HepG2 (cell line): Measurements from ENCODE around the gene ROBO2. TPM values are rescaled to one million over a fixed set of nuclear protein-coding genes. Genes with fewer than 3 reads are reported as not detected.

ENCODE experiments used
- ATAC-seq: fragments of 200-7000 bp; cut with Tn5 transposase; 3 replicates; pipeline ENCODE4 v1.9.1; 2020; ENCODE audit warnings: mild to moderate bottlenecking, moderate library complexity
- BruUV-seq: library from RNA; stranded (reverse); fragments of 400-500 nt; replicated peaks from 2 replicates; lab custom pipeline; 2021; lab: Mats Ljungman, UMichigan
- CTCF ChIA-PET: fragments of 300-600 bp; formaldehyde crosslinking; extraction: SDS; loops from one replicate; lab custom pipeline; 2021; ENCODE audit warnings: low total read pairs, inconsistent platforms, low intra/inter-chr PET ratio; lab: Yijun Ruan, JAX
- POLR2A ChIA-PET: fragments of 350-600 bp; sonication (Branson Sonifier 250); formaldehyde crosslinking; loops from one replicate; lab custom pipeline; 2020; ENCODE audit warnings: antibody characterized with exemption, inconsistent platforms; lab: Yijun Ruan, JAX
- DNase-seq: peaks from one replicate; pipeline ENCODE4 v3.0.0-alpha.2; 2015; ENCODE audit warnings: low spot score
- FAIRE-seq: peaks from 3 replicates; lab custom pipeline; 2011; peaks lifted over from hg19 to GRCh38; lab: Jason Lieb, UNC
- H2AFZ ChIP-seq: one replicate; pipeline ENCODE4 v1.6.1; 2011; ENCODE audit warnings: low read length, inconsistent platforms
- H3K27ac ChIP-seq: fragments of 300-600 bp; 3 replicates; pipeline ENCODE4 v1.8.0; 2011; ENCODE audit warnings: mixed run types, mild to moderate bottlenecking, mixed read lengths, low read length, inconsistent platforms; ENCODE audit not compliant: insufficient read depth; ENCODE audit errors: extremely low read length
- H3K27me3 ChIP-seq, 2 experiments: fragments of 200-600 bp in 1 of 2; 2 replicates in 1 of 2; 3 replicates in 1 of 2; pipeline versions ENCODE4 v1.6.0 to v1.8.0; 2011; ENCODE audit warnings: low read length in 2 of 2, mild to moderate bottlenecking in 2 of 2, moderate library complexity in 2 of 2, inconsistent platforms in 1 of 2; ENCODE audit not compliant: insufficient read depth in 2 of 2, control insufficient read depth in 1 of 2
- H3K36me3 ChIP-seq, 2 experiments: fragments of 200-600 bp in 1 of 2; replicated peaks in 1 of 2; 2 replicates in 1 of 2; 3 replicates in 1 of 2; pipeline versions ENCODE4 v1.5.1 to v1.8.0; 2011; ENCODE audit warnings: low read length in 2 of 2, inconsistent platforms in 1 of 2; ENCODE audit not compliant: insufficient read depth in 2 of 2, control insufficient read depth in 1 of 2
- H3K4me1 ChIP-seq: 2 replicates; pipeline ENCODE4 v1.5.1; 2012; ENCODE audit warnings: low read length, inconsistent platforms; ENCODE audit not compliant: insufficient read depth
- H3K4me2 ChIP-seq: 2 replicates; pipeline ENCODE4 v1.6.0; 2011; ENCODE audit warnings: low read depth, low read length, inconsistent platforms
- H3K4me3 ChIP-seq, 3 experiments: fragments of 200-600 bp in 1 of 3; sonication (generic), shearing (Covaris generic) in 1 of 3; replicated peaks in 1 of 3; 2 replicates each; pipeline ENCODE4 v1.5.1; 2011 to 2016; ENCODE audit warnings: low read length in 3 of 3, inconsistent platforms in 2 of 3, low read depth in 2 of 3, mild to moderate bottlenecking in 2 of 3, control low read depth in 1 of 3, mixed read lengths in 1 of 3; ENCODE audit not compliant: insufficient read depth in 1 of 3
- H3K79me2 ChIP-seq: one replicate; pipeline ENCODE4 v1.6.1; 2011; ENCODE audit warnings: low read length, inconsistent platforms; ENCODE audit not compliant: insufficient read depth
- H3K9ac ChIP-seq: 2 replicates; pipeline ENCODE4 v1.6.0; 2011; ENCODE audit warnings: mild to moderate bottlenecking, low read depth, low read length, inconsistent platforms; ENCODE audit not compliant: insufficient read depth
- H3K9me3 ChIP-seq: 2 replicates; pipeline ENCODE4 v1.5.1; 2012; ENCODE audit warnings: mild to moderate bottlenecking, low read length
- H4K20me1 ChIP-seq: 2 replicates; pipeline ENCODE4 v1.6.0; 2011; ENCODE audit warnings: inconsistent platforms, mild to moderate bottlenecking, low read length, moderate library complexity; ENCODE audit not compliant: insufficient read depth
- ATF4 ChIP-seq, 2 experiments: fragments of 450-650 bp in 1 of 2; sonication (generic) in 1 of 2; formaldehyde crosslinking; IDR thresholded peaks; 2 replicates each; pipeline versions ENCODE4 v1.5.0 to v1.8.0; 2020 to 2022; ENCODE audit warnings: mild to moderate bottlenecking in 1 of 2, missing genetic modification reagents in 1 of 2
- ETV5 ChIP-seq: IDR thresholded peaks from 2 replicates; pipeline ENCODE4 v1.6.1; 2018; ENCODE audit warnings: missing biosample characterization, missing genetic modification reagents, inconsistent platforms, borderline replicate concordance
- FOXJ3 ChIP-seq: sonication (generic); formaldehyde crosslinking; IDR thresholded peaks from 2 replicates; pipeline ENCODE4 v1.4.0; 2020; ENCODE audit warnings: missing genetic modification reagents, mild to moderate bottlenecking, borderline replicate concordance
- HIC2 ChIP-seq: sonication (generic); formaldehyde crosslinking; IDR thresholded peaks from 2 replicates; pipeline ENCODE4 v1.9.0; 2022; ENCODE audit warnings: low read depth, missing genetic modification reagents
- HOXA5 ChIP-seq: sonication (generic); formaldehyde crosslinking; IDR thresholded peaks from 2 replicates; pipeline ENCODE4 v1.4.0; 2020; ENCODE audit warnings: missing genetic modification reagents
- KLF12 ChIP-seq: sonication (generic); formaldehyde crosslinking; IDR thresholded peaks from 2 replicates; pipeline ENCODE4 v1.4.0; 2020; ENCODE audit warnings: missing genetic modification reagents, borderline replicate concordance
- MTF2 ChIP-seq: sonication (generic); formaldehyde crosslinking; IDR thresholded peaks from 2 replicates; pipeline ENCODE4 v1.5.0; 2020; ENCODE audit warnings: missing genetic modification reagents, borderline replicate concordance
- NFRKB ChIP-seq: fragments of 450-650 bp; IDR thresholded peaks from 2 replicates; pipeline ENCODE4 v1.6.1; 2017
- RBM39 ChIP-seq: fragments of 200-400 bp; formaldehyde crosslinking; IDR thresholded peaks from one replicate; pipeline ENCODE4 v1.6.1; 2018; ENCODE audit warnings: antibody characterized with exemption, mild to moderate bottlenecking, low read depth, low read length; ENCODE audit not compliant: poor library complexity, severe bottlenecking
- SMAD9 ChIP-seq: sonication (generic); formaldehyde crosslinking; IDR thresholded peaks from 2 replicates; pipeline ENCODE4 v1.5.1; 2020; ENCODE audit warnings: mild to moderate bottlenecking, missing genetic modification reagents
- ZFP91 ChIP-seq: sonication (generic); formaldehyde crosslinking; IDR thresholded peaks from 2 replicates; pipeline ENCODE4 v1.9.0; 2022; ENCODE audit warnings: missing genetic modification reagents, mild to moderate bottlenecking, borderline replicate concordance
- ZMYM3 ChIP-seq: sonication (generic); formaldehyde crosslinking; IDR thresholded peaks from 2 replicates; pipeline ENCODE4 v1.5.1; 2020; ENCODE audit warnings: mild to moderate bottlenecking, missing genetic modification reagents
- ZNF430 ChIP-seq: sonication (generic); formaldehyde crosslinking; IDR thresholded peaks from 2 replicates; pipeline ENCODE4 v1.9.0; 2021; ENCODE audit warnings: mild to moderate bottlenecking, missing genetic modification reagents
- ZNF460 ChIP-seq: sonication (generic); formaldehyde crosslinking; IDR thresholded peaks from 2 replicates; pipeline ENCODE4 v1.5.1; 2020; ENCODE audit warnings: missing genetic modification reagents, mild to moderate bottlenecking, borderline replicate concordance
- ZNF878 ChIP-seq: sonication (generic); formaldehyde crosslinking; IDR thresholded peaks from 2 replicates; pipeline ENCODE4 v1.8.1; 2023; ENCODE audit warnings: mild to moderate bottlenecking, missing genetic modification reagents, moderate library complexity
- ZSCAN20 ChIP-seq: sonication (generic); formaldehyde crosslinking; IDR thresholded peaks from 2 replicates; pipeline ENCODE4 v1.4.0; 2020; ENCODE audit warnings: missing genetic modification reagents, mild to moderate bottlenecking, borderline replicate concordance
- WGBS: methylation state at CpG from one replicate; pipeline ENCODE4 v1.1.6; 2017; ENCODE audit warnings: low lambda C conversion rate; 5-methylcytosine and 5-hydroxymethylcytosine counted together
- in situ Hi-C: cut with HindIII; loops from 2 replicates; pipeline ENCODE4 v1.10.0; 2017; ENCODE audit warnings: low pct_unique_long_range_greater_than_20kb; ENCODE audit not compliant: extremely low pct_ligation_motif_present
- intact Hi-C: fragments of 100-400 bp; cut with micrococcal nuclease; formaldehyde crosslinking; loops from one replicate; pipeline ENCODE4 v1.10.0; 2022; ENCODE audit not compliant: unreplicated experiment
- polyA plus RNA-seq, 8 experiments: library from polyadenylated mRNA; depleted of rRNA in 3 of 8; stranded (reverse) in 7 of 8; unstranded in 1 of 8; fragments of >200 nt; fragmentation: Illumina TruSeq in 4 of 8; extraction: Trizol in 4 of 8; gene quantifications; 2 replicates each; pipeline versions ENCODE4 v1.2.1 to v1.2.3, GENCODE V29; 2011 to 2016; ENCODE audit warnings: low read depth in 4 of 8, missing spikeins in 1 of 8, mixed read lengths in 1 of 8; ENCODE audit not compliant: insufficient read depth in 1 of 8
- total RNA-seq, 5 experiments: library from RNA; depleted of rRNA; stranded (reverse); fragments of >200 nt; fragmentation: Illumina TruSeq; extraction: Trizol; gene quantifications; 2 replicates each; pipeline ENCODE4 v1.2.3, GENCODE V29; 2016; ENCODE audit warnings: low read depth in 1 of 5
- TF ChIP-seq, protein P1 (sequence below): sonication (generic); formaldehyde crosslinking; IDR thresholded peaks from 2 replicates; pipeline ENCODE4 v1.8.0; 2023; ENCODE audit warnings: mild to moderate bottlenecking, missing genetic modification reagents

Gene ROBO2
- total and polyA plus RNA-seq, 2 of the 13 experiments (the other 11 are each of a cell fraction or from before 2014, with no cell fraction given) = not detected

GRCh38 chr3:77125966-77126365, 86.1 kb downstream of the ROBO2 start (continued):
- TF ChIP-seq ATF4 (CRISPR knock-in tag; IDR thresholded peaks at IDR 0.05) (no peak), NFRKB (no peak), HIC2 (CRISPR knock-in tag) (no peak), ZFP91 (CRISPR knock-in tag) (no peak), ZNF878 (no peak)

- H3K27ac ChIP-seq = no peak overlapping the region
- no peak overlapping the region for H3K4me2 ChIP-seq
- H2AFZ ChIP-seq = no peak overlapping the region
- POLR2A ChIA-PET = no interaction called here
- H4K20me1 ChIP-seq = no peaks in the 10 kb centered on the region
- in situ Hi-C loops = no loop called here
- intact Hi-C loops = no loop called here
- no peaks in the 10 kb centered on the region for H3K79me2 ChIP-seq
- H3K4me1 ChIP-seq = no peaks in the 10 kb centered on the region
- DNase-seq = no peak
- no peak overlapping the region for H3K4me3 ChIP-seq
- H3K9ac ChIP-seq = no peak overlapping the region
- CTCF ChIA-PET = no interaction called here
- no peaks in the 10 kb centered on the region for H3K36me3 ChIP-seq
- ATAC-seq = no peak
- no peaks in the 10 kb centered on the region for H3K9me3 ChIP-seq
- WGBS = 54% methylated on average over 12 of the region's 12 CpGs
- H3K27me3 ChIP-seq = no peaks in the 10 kb centered on the region
- no peak for FAIRE-seq
- BruUV-seq = no TSS peak
- TF ChIP-seq HOXA5 (CRISPR knock-in tag) (no peak), SMAD9 (CRISPR knock-in tag) (no peak), ETV5 (CRISPR knock-in tag) (no peak), MTF2 (CRISPR knock-in tag) (no peak), ZNF460 (CRISPR knock-in tag) (no peak), FOXJ3 (no peak), ZSCAN20 (CRISPR knock-in tag) (no peak), ZMYM3 (no peak), KLF12 (CRISPR knock-in tag) (no peak), RBM39 (no peak), ZNF430 (CRISPR knock-in tag) (no peak)
- TF ChIP-seq, protein P1, sequence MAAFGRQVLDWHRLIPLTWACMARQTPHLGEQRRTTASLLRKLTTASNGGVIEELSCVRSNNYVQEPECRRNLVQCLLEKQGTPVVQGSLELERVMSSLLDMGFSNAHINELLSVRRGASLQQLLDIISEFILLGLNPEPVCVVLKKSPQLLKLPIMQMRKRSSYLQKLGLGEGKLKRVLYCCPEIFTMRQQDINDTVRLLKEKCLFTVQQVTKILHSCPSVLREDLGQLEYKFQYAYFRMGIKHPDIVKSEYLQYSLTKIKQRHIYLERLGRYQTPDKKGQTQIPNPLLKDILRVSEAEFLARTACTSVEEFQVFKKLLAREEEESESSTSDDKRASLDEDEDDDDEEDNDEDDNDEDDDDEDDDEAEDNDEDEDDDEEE (CRISPR knock-in tag) = no peak
Observed at GRCh38 chr3:77134769-77135168, 94.9 kb downstream of the ROBO2 start.
